ENCODE data around the gene SNHG17.
A peak's percentile ranks its signal among the peaks of the same experiment; 100 is the strongest.

The SNHG17 gene

GRCh38 chr20:38395165-38395564 lies 40.0 kb downstream of the SNHG17 start:
- Histone ChIP-seq H4K91ac (ENCODE audit: low read depth, low read length) (no peak overlapping the region), H3K4ac (ENCODE audit: low read depth, low read length) (no peak overlapping the region), H3K79me2 (ENCODE audit: control insufficient read depth, insufficient read depth, low read length, poor library complexity) (no peaks in the 10 kb centered on the region), H2BK5ac (ENCODE audit: low read depth, low read length, poor library complexity) (no peak overlapping the region), H3K23ac (ENCODE audit: low read length) (no peak overlapping the region), H3K18ac (ENCODE audit: low read length) (no peak overlapping the region), H3K4me1 (ENCODE audit: control insufficient read depth in 1 of 2, insufficient read depth in 2 of 2, low read length in 2 of 2) (no peaks in the 10 kb centered on the region), H2AFZ (ENCODE audit: insufficient read depth, low read length, poor library complexity) (no peak overlapping the region), H2BK120ac (ENCODE audit: insufficient read depth, low read length, poor library complexity) (no peak overlapping the region), H3K27ac (ENCODE audit: low read depth, low read length) (no peak overlapping the region), H3K79me1 (ENCODE audit: low read length) (no peaks in the 10 kb centered on the region), H2BK12ac (ENCODE audit: low read length) (no peak overlapping the region), H3K27me3 (ENCODE audit: insufficient read depth, low read length) (no peaks in the 10 kb centered on the region), H3K9me3 (ENCODE audit: insufficient read depth, low read depth, low read length) (peaks cover 2% of the 10 kb centered on the region), H3K14ac (ENCODE audit: low read length) (no peak overlapping the region), H3K4me3 (ENCODE audit: low read depth, low read length) (no peak overlapping the region), H3K36me3 (ENCODE audit: control insufficient read depth in 1 of 2, insufficient read depth in 2 of 2, low read length in 2 of 2) (no peaks in the 10 kb centered on the region), H3K9ac (ENCODE audit: low read length) (no peak overlapping the region), H4K12ac (ENCODE audit: low read depth, low read length) (no peak overlapping the region), H3K4me2 (ENCODE audit: low read length) (no peak overlapping the region), H2AK5ac (ENCODE audit: low read length) (no peak overlapping the region), H4K8ac (ENCODE audit: low read depth, low read length) (no peak overlapping the region)
- no peak for DNase-seq
- WGBS (ENCODE audit: extremely low coverage, insufficient coverage, insufficient read length) = no CpG with 5 or more reads among the region's 2 CpGs

- Histone ChIP-seq H3K79me2 (ENCODE audit: control insufficient read depth, insufficient read depth, low read length, poor library complexity) (no peaks in the 10 kb centered on the region), H3K36me3 (ENCODE audit: control insufficient read depth in 1 of 2, insufficient read depth in 2 of 2, low read length in 2 of 2) (no peaks in the 10 kb centered on the region), H3K9me3 (ENCODE audit: insufficient read depth, low read depth, low read length) (no peaks in the 10 kb centered on the region), H4K91ac (ENCODE audit: low read depth, low read length) (no peak overlapping the region), H2BK12ac (ENCODE audit: low read length) (no peak overlapping the region), H3K23ac (ENCODE audit: low read length) (no peak overlapping the region), H4K8ac (ENCODE audit: low read depth, low read length) (no peak overlapping the region), H2AK5ac (ENCODE audit: low read length) (no peak overlapping the region), H3K4ac (ENCODE audit: low read depth, low read length) (no peak overlapping the region), H3K14ac (ENCODE audit: low read length) (no peak overlapping the region), H3K4me1 (ENCODE audit: control insufficient read depth in 1 of 2, insufficient read depth in 2 of 2, low read length in 2 of 2) (no peaks in the 10 kb centered on the region), H3K4me2 (ENCODE audit: low read length) (no peak overlapping the region), H2BK5ac (ENCODE audit: low read depth, low read length, poor library complexity) (no peak overlapping the region), H3K27ac (ENCODE audit: low read depth, low read length) (no peak overlapping the region), H2BK120ac (ENCODE audit: insufficient read depth, low read length, poor library complexity) (no peak overlapping the region), H3K18ac (ENCODE audit: low read length) (no peak overlapping the region), H3K9ac (ENCODE audit: low read length) (peak overlapping the region; percentile 5), H2AFZ (ENCODE audit: insufficient read depth, low read length, poor library complexity) (no peak overlapping the region), H3K79me1 (ENCODE audit: low read length) (no peaks in the 10 kb centered on the region), H3K4me3 (ENCODE audit: low read depth, low read length) (no peak overlapping the region), H3K27me3 (ENCODE audit: insufficient read depth, low read length) (no peaks in the 10 kb centered on the region), H4K12ac (ENCODE audit: low read depth, low read length) (no peak overlapping the region)
- no peak for DNase-seq
- WGBS (ENCODE audit: extremely low coverage, insufficient coverage, insufficient read length) = no CpG with 5 or more reads among the region's 5 CpGs
Measured at GRCh38 chr20:38393259-38393658, 41.9 kb downstream of the SNHG17 start.

- Histone ChIP-seq H3K9ac (ENCODE audit: low read length) (no peak overlapping the region), H3K27me3 (ENCODE audit: insufficient read depth, low read length) (no peaks in the 10 kb centered on the region), H2BK12ac (ENCODE audit: low read length) (no peak overlapping the region), H3K4me1 (ENCODE audit: control insufficient read depth in 1 of 2, insufficient read depth in 2 of 2, low read length in 2 of 2) (no peaks in the 10 kb centered on the region), H2AFZ (ENCODE audit: insufficient read depth, low read length, poor library complexity) (no peak overlapping the region), H4K12ac (ENCODE audit: low read depth, low read length) (no peak overlapping the region), H2BK120ac (ENCODE audit: insufficient read depth, low read length, poor library complexity) (no peak overlapping the region), H3K27ac (ENCODE audit: low read depth, low read length) (no peak overlapping the region), H4K8ac (ENCODE audit: low read depth, low read length) (no peak overlapping the region), H3K79me2 (ENCODE audit: control insufficient read depth, insufficient read depth, low read length, poor library complexity) (no peaks in the 10 kb centered on the region), H3K18ac (ENCODE audit: low read length) (no peak overlapping the region), H3K23ac (ENCODE audit: low read length) (no peak overlapping the region), H3K14ac (ENCODE audit: low read length) (no peak overlapping the region), H3K36me3 (ENCODE audit: control insufficient read depth in 1 of 2, insufficient read depth in 2 of 2, low read length in 2 of 2) (no peaks in the 10 kb centered on the region), H3K4me2 (ENCODE audit: low read length) (no peak overlapping the region), H2AK5ac (ENCODE audit: low read length) (no peak overlapping the region), H3K79me1 (ENCODE audit: low read length) (no peaks in the 10 kb centered on the region), H4K91ac (ENCODE audit: low read depth, low read length) (no peak overlapping the region), H3K9me3 (ENCODE audit: insufficient read depth, low read depth, low read length) (no peaks in the 10 kb centered on the region), H3K4ac (ENCODE audit: low read depth, low read length) (no peak overlapping the region), H3K4me3 (ENCODE audit: low read depth, low read length) (no peak overlapping the region), H2BK5ac (ENCODE audit: low read depth, low read length, poor library complexity) (no peak overlapping the region)
- DNase-seq = peak in 1 of 2 donors; percentile 29
- no CpG with 5 or more reads among the region's 3 CpGs for WGBS (ENCODE audit: extremely low coverage, insufficient coverage, insufficient read length)
Measured at GRCh38 chr20:38392356-38392755, 42.8 kb downstream of the SNHG17 start.

GRCh38 chr20:38387953-38388352 lies 47.2 kb downstream of the SNHG17 start:
- no peak overlapping the region for H2AK5ac ChIP-seq (ENCODE audit: low read length)
- H3K36me3 ChIP-seq (ENCODE audit: control insufficient read depth in 1 of 2, insufficient read depth in 2 of 2, low read length in 2 of 2) = no peaks in the 10 kb centered on the region
- no peak overlapping the region for H3K4ac ChIP-seq (ENCODE audit: low read depth, low read length)
- no peak overlapping the region for H3K4me2 ChIP-seq (ENCODE audit: low read length)
- no CpG with 5 or more reads among the region's 4 CpGs for WGBS (ENCODE audit: extremely low coverage, insufficient coverage, insufficient read length)
- no peak overlapping the region for H3K18ac ChIP-seq (ENCODE audit: low read length)
- H4K91ac ChIP-seq (ENCODE audit: low read depth, low read length) = no peak overlapping the region
- no peak for DNase-seq
- H2AFZ ChIP-seq (ENCODE audit: insufficient read depth, low read length, poor library complexity) = no peak overlapping the region
- no peak overlapping the region for H4K12ac ChIP-seq (ENCODE audit: low read depth, low read length)
- no peaks in the 10 kb centered on the region for H3K9me3 ChIP-seq (ENCODE audit: insufficient read depth, low read depth, low read length)
- no peaks in the 10 kb centered on the region for H3K4me1 ChIP-seq (ENCODE audit: control insufficient read depth in 1 of 2, insufficient read depth in 2 of 2, low read length in 2 of 2)
- no peak overlapping the region for H2BK5ac ChIP-seq (ENCODE audit: low read depth, low read length, poor library complexity)
- H3K27me3 ChIP-seq (ENCODE audit: insufficient read depth, low read length) = no peaks in the 10 kb centered on the region
- no peaks in the 10 kb centered on the region for H3K79me1 ChIP-seq (ENCODE audit: low read length)
- no peak overlapping the region for H3K4me3 ChIP-seq (ENCODE audit: low read depth, low read length)
- no peaks in the 10 kb centered on the region for H3K79me2 ChIP-seq (ENCODE audit: control insufficient read depth, insufficient read depth, low read length, poor library complexity)
- H2BK12ac ChIP-seq (ENCODE audit: low read length) = no peak overlapping the region
- no peak overlapping the region for H4K8ac ChIP-seq (ENCODE audit: low read depth, low read length)
- no peak overlapping the region for H3K14ac ChIP-seq (ENCODE audit: low read length)
- H3K23ac ChIP-seq (ENCODE audit: low read length) = no peak overlapping the region
- H3K9ac ChIP-seq (ENCODE audit: low read length) = no peak overlapping the region
- H2BK120ac ChIP-seq (ENCODE audit: insufficient read depth, low read length, poor library complexity) = no peak overlapping the region
- no peak overlapping the region for H3K27ac ChIP-seq (ENCODE audit: low read depth, low read length)
